ENCODE data around the gene ARFRP1. TPM values are rescaled to one million over a fixed set of nuclear protein-coding genes. Genes with fewer than 3 reads are reported as not detected.
A peak's percentile ranks its signal among the peaks of the same experiment; 100 is the strongest.

The ARFRP1 gene
- total and polyA plus RNA-seq, 2 of the 13 experiments (the other 11 are each of a cell fraction or from before 2014, with no cell fraction given) = 32.0 to 51.1 TPM

- TF ChIP-seq ISX (CRISPR knock-in tag; conservative IDR thresholded peaks at IDR 0.05) (no peak), HOXA3 (CRISPR knock-in tag; IDR thresholded peaks at IDR 0.05) (peak; percentile 50; the same call in 1 of the 2 replicates), ZNF543 (CRISPR knock-in tag; IDR thresholded peaks at IDR 0.05) (no peak), ZNF720 (CRISPR knock-in tag; IDR thresholded peaks at IDR 0.05) (no peak), ZNF547 (CRISPR knock-in tag; IDR thresholded peaks at IDR 0.05) (0 out of 2 replicates have a peak, but pooled peaks have one; percentile 6), PCBP1 (IDR thresholded peaks at IDR 0.05; ENCODE audit: borderline replicate concordance, low read depth, low read length) (0 out of 2 replicates have a peak, but pooled peaks have one; percentile 66), ZFP36L1 (CRISPR knock-in tag; IDR thresholded peaks at IDR 0.05) (no peak), ARHGAP35 (CRISPR knock-in tag; IDR thresholded peaks at IDR 0.05; ENCODE audit: borderline replicate concordance) (peak; percentile 48; the same call in 1 of the 2 replicates), ARID4A (CRISPR knock-in tag; IDR thresholded peaks at IDR 0.05; ENCODE audit: borderline replicate concordance) (peak; percentile 14; the same call in 1 of the 2 replicates), ZNF326 (CRISPR knock-in tag; IDR thresholded peaks at IDR 0.05; ENCODE audit: borderline replicate concordance) (no peak), ZNF564 (CRISPR knock-in tag; IDR thresholded peaks at IDR 0.05) (peak; percentile 63; the same call in 1 of the 2 replicates), ZNF30 (CRISPR knock-in tag; IDR thresholded peaks at IDR 0.05) (peak; percentile 73; the same call in 1 of the 2 replicates), SMAD1 (CRISPR knock-in tag; IDR thresholded peaks at IDR 0.05; ENCODE audit: borderline replicate concordance, low read depth) (0 out of 2 replicates have a peak, but pooled peaks have one; percentile 2), TEAD3 (CRISPR knock-in tag; optimal IDR thresholded peaks at IDR 0.05; ENCODE audit: borderline replicate concordance) (peak; percentile 11), HMG20A (CRISPR knock-in tag; IDR thresholded peaks at IDR 0.05; ENCODE audit: borderline replicate concordance) (no peak), ZNF7 (CRISPR knock-in tag; IDR thresholded peaks at IDR 0.05) (no peak), FOXO4 (CRISPR knock-in tag; conservative IDR thresholded peaks at IDR 0.05) (peak; percentile 91; the same call in 1 of the 2 replicates), ZNF780A (CRISPR knock-in tag; IDR thresholded peaks at IDR 0.05) (no peak; the same call in 1 of the 2 replicates), MXD1 (CRISPR knock-in tag; IDR thresholded peaks at IDR 0.05) (no peak), KDM3A (CRISPR knock-in tag; IDR thresholded peaks at IDR 0.05; ENCODE audit: low read depth) (0 out of 2 replicates have a peak, but pooled peaks have one; percentile 1), GABPB1 (CRISPR knock-in tag; IDR thresholded peaks at IDR 0.05) (peak; percentile 3; the same call in 1 of the 2 replicates), CEBPB (IDR thresholded peaks at IDR 0.05; ENCODE audit: borderline replicate concordance, low read depth, low read length) (no peak), FLYWCH1 (CRISPR knock-in tag; IDR thresholded peaks at IDR 0.05) (no peak)
Observed at GRCh38 chr20:63734946-63735858, 27.4 kb upstream of the ARFRP1 start (continued).
